Renal cortical epithelial cell (primary cell): ENCODE results near the gene KTI12. TPM values are rescaled to one million over a fixed set of nuclear protein-coding genes. Genes with fewer than 3 reads are reported as not detected.
"Not testable (repeated sequence)": the region's sequence is repeated elsewhere in the genome, so short reads cannot be mapped to it uniquely, and the experiment has no call there.

Experiments
- DNase-seq: peaks from one replicate; pipeline ENCODE4 v3.0.0-alpha.2; 2011; ENCODE audit warnings: low read depth
- total RNA-seq: library from RNA; depleted of rRNA; stranded (reverse); fragments of >200 nt; gene quantifications from 2 replicates; pipeline ENCODE4 v1.2.3, GENCODE V29; 2014

KTI12 gene
- total RNA-seq, result 14.1 and 15.4 TPM in 2 replicates

DNA sequence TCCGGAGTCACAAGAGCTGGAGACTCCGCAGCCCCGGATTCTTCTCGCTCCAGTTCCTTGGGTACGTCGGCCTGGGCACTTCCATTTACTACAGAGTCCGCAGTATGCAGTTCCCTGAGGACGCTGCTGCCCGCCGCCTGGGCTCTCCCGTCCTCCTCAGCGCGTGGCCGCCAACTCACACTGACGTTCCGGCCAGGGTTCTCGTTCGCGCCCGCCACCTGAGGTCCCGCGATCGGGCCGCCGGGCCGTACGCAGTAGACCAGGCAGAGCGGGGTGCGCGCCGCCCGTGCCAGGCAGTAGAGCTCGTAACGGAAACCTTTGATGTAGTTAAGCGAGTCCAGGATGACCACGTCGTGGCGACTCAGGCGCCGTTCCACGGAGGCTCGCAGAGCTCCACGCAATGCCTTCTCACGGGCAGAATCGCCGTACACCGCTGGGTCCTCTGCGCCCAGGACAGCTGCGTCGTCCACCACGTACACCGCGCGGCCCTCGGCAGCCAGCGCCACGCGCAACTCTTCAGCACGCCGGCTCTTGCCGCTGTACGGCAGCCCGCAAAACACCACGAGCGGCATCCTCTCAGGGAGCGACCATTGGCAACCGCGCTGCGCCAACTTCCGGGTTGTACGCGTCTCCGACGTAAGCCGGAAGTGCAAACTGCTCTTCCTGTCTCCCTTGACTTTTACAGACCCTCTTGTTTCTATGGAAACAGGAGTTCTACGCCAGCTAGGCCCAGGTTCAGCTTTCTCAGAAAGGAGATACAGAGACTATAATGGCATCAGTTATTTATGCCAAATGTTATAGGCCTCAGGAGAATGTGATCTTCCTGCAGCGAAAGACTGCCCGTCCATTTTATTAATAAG is at the start of gene KTI12:
Gene KTI12, minus strand, starts transcription at position 621 of the 860 bp plus-strand sequence. Its CDS starts 49 bp downstream, at position 572.
- DNase-seq, result peak; percentile 87

DNA sequence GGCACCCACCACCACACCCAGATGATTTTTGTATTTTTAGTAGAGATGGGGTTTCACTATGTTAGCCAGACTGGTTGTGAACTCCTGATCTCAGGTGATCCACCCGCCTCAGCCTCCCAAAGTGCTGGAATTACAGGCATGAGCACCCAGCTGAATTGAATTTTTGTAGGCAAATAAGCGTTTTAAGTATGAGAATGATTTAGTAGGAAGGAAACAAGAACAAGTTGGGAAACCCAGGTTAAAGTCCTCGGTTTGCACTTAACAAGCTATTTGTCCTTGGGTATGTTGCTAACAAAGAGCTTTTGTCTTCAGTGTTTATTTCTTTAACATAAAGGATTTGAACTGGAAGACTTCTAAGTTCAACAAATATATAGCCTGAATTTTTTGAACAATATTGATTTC is 46.4 kb upstream of the KTI12 start:
- DNase-seq, result peak; percentile 29

DNA sequence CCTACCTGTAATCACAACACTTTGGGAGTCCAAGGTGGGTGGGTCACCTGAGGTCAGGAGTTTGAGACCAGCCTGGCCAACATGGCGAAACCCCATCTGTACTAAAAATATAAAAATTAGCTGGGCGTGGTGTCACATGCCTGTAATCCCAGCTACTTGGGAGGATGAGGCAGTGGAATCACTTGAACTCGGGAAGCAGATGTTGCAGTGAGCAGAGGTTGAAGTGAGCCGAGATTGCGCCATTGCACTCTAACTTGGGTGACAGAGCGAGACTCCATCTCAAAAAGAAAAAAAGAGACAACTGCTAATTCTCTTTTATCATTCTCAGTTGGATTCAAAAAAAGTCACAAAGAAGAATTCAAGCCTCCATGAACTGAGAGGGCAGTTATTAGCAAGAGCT is 43.7 kb upstream of the KTI12 start:
- not testable (repeated sequence) for DNase-seq

DNA sequence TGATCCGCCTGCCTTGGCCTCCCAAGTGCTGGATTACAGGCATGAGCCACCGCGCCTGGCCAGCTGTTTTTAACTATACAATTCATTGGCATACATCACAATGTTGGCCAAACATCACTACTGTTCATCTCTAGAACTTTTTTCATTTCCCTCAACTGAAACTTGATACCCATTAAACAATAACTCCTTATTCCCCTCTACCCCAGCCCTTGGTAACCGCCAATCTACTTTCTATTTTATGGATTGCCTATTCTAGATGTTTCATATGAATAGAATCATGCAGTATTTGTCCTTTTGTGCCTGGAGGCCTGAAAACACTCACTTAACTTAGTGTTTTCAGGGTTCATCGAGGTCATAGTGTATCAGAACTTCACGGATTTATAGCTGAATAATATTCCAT is 38.7 kb upstream of the KTI12 start:
- DNase-seq, result no peak

GRCh38 chr1:52070704-52071103 is 37.1 kb upstream of the KTI12 start:
- no peak for DNase-seq

- peak; percentile 36 for DNase-seq
Measured at GRCh38 chr1:52063192-52063591, 29.6 kb upstream of the KTI12 start.

- no peak for DNase-seq
Measured at GRCh38 chr1:52060822-52061221, 27.2 kb upstream of the KTI12 start.

GRCh38 chr1:52059888-52060287 is 26.3 kb upstream of the KTI12 start:
- DNase-seq, result no peak

GRCh38 chr1:52059321-52059720 is 25.7 kb upstream of the KTI12 start:
- peak; percentile 79 for DNase-seq

DNA sequence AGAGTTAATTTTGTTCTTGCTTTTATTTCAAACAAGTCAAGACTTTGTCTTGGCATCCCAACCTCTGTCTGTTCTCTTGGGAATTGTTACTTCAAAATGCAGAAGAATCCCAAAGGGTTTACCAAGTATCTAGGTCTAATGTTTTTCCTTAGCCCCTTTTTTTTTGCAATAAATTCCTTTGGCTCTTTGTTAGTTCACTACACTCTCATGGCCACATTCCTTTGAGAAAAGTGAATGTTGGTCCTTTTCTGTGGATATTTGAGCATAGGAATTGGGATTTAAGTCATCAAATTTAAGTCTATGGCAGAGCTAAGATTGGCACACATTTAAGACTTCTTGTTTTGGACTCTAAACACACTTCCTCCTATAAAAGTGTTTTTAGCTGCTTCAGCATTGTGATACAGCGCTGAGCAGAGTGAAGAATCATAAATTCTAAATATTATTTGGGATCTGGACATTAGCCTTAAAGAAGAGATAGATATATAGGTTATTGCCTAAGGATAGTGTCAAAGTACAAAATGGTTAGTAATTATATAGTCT is 24.3 kb upstream of the KTI12 start:
- DNase-seq, result peak; percentile 16

DNA sequence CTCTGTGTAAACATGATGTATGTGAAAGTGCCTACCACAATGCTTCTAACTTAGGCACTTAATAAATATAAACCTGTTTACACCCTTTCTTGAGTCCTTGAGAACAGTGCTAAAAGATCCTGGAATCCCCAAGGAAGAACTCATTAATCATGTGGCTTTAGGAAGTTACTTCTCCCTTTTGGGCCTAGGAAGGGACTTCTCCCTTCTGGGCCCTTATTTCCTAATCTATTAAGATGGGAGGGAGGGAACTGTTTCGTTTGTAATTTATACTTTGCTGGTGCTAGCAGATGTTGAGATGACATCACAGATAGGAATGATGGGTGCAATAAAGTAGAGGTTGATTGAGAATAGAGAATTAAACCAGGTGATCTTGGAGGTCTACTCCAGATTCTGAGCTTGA is 23.6 kb upstream of the KTI12 start:
- peak; percentile 9 for DNase-seq

- peak; percentile 81 for DNase-seq
Measured at GRCh38 chr1:52056937-52057231, 23.3 kb upstream of the KTI12 start.

DNA sequence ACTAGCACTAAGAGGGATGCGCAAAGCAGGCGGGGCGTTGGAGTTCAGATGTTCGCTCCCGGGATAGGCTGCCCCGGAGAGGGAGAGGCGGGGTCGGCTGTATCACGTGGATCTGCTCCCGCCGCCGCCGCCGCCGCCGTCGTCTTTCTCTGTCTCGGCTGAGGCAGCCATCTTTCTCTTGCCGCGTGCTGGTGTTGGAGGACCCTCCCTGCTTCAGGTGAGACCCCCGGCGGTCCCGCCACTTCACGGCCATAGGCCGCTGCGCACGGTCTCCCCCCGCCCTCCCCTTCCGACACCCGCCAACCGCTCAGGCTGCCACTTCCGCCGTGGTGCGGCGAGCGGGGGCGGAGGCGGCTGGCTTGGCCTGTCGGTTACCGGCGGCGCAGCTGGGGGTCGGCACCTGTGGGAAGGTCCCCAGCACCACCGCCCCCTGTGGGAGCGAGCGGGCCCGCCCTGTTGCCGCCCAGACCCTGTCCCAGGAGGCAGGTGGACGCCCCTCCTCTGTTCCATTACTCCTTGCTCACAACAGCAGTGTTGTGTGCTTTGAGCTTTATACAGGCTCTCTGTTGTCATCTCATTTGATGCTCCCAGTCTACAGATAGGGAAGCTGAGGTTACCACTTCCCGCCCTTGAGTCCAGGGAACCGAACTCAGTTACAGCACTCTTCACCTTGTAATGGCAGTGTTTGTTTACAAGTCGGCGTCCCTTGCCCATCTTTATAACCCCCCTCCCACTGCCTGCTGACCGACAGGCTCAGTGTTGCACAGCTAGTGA is 22.7 kb upstream of the KTI12 start, which contains the start of gene BTF3L4:
Gene BTF3L4, plus strand, starts transcription at position 133 of the 774 bp plus-strand sequence. CDS start 3,553 bp downstream, outside the sequence.
- peak; percentile 81 for DNase-seq

- DNase-seq, result no peak
Measured at GRCh38 chr1:52055866-52056162, 22.2 kb upstream of the KTI12 start.

DNA sequence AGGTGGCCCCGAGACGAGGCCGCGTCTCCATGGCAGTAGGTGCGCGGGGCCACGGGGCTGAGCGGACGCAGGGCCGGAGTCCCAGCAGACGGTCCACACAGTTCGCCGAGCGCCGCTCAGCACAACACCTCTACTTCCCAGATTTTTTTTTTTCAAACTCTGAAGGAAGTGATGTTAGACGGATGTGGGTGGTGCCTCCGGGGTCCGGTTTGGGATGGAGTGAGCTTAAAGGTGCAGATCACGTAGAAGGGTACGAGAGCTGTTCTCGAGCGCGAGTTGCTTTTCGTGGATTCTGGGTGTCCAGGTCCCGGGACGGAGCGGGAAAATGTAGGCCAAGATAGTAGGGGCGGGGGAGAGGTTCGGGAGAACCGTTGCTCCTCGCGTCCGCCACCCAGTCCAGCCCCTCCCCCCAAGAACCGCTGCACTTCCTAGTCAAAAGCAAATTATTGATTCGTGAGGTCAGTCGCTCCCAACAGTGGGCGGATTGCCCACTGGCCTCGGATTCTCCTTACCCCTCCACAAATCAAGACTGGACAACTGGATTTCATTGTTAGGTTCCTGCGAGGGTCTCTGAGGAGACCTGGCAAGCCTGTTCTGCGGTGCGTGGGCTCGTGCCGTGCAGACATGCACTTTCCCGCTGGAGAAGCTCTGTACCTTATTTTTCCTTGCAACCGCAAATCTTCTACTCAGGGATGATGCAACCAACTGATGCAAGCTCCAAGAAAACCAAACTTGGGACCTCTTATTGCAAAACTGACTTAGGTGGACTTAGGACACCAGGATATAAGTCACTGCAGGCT is 21.7 kb upstream of the KTI12 start, which contains the start of gene TXNDC12:
Gene TXNDC12, minus strand, starts transcription at position 126 of the 800 bp plus-strand sequence. Its CDS starts 95 bp downstream, at position 31.
- DNase-seq, result peak; percentile 95

- no peak for DNase-seq
Measured at GRCh38 chr1:52054496-52055065, 21.0 kb upstream of the KTI12 start.

GRCh38 chr1:52053862-52054261 is 20.3 kb upstream of the KTI12 start:
- DNase-seq, result no peak

DNA sequence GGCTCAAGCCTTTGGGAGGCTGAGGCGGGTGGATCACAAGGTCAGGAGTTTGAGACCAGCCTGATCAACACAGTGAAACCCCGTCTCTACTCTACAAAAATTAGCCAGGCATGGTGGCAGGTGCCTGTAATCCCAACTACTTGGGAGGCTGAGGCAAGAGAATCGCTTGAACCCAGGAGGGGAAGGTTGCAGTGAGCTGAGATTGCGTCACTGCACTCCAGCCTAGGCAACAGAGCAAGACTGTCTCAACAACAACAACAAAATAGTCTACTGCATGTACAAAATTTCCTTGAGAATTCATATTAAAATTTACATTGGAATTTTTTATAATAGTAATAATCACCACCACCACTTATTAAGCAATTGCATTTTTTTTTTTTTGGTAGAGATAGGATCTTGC is 15.7 kb upstream of the KTI12 start:
- DNase-seq, result not testable (repeated sequence)

DNA sequence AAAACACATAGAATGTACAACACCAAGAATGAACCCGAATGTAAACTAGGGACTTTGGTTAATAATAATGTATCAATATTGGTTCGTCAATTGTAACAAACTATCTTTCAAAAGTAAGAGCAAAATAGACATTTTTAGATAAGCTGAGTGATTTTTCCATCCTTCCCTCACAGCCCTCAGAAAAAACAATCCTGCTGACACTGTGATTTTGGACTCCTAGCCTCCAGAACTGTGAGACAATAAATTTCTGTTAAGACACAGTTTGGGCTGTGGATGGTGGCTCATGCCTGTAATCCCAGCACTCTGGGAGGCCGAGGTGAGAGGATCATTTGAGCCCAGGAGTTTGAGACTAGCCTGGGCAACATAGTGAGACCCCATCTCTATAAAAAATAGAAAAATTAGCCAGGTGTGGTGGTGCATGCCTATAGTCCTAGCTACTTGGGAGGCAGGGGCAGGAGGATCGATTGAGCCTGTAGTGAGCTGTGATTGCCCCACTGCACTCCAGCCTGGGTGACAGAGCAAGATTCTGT is 12.1 kb upstream of the KTI12 start:
- not testable (repeated sequence) for DNase-seq

GRCh38 chr1:52045236-52045635 is 11.6 kb upstream of the KTI12 start:
- no peak for DNase-seq

DNA sequence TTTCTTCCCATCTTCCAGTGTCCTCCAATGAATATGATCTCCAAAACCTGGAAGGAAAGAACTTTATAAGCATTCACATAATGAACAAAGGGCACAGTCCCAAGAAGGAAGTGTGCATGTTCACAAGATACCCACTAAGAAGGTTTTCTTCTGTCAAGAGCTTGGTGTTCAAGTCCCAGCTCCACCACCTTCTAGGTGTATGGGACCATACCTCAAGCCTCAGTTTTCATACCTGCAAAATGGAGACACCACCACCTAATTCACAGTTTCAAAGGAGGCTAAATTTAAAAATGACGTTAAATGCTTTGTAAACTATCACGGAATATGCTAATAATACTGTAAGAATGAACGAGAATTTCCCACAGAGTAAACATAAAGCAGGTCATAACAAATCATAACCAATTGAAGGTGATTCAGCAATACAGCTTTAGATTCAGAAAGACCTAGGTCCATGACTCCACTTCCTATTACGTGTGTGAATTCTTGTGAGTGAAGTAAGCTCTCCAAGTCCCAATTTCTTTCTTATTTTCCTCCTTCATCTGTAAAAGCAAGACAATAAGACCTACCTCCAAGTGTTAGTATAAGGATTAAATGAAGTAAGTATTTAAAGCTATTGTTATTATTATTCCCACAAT is 8.1 kb upstream of the KTI12 start:
- DNase-seq, result no peak
